ENCODE data around the gene DENND2A.
"Not testable (repeated sequence)": the region's sequence is repeated elsewhere in the genome, so short reads cannot be mapped to it uniquely, and the experiment has no call there.

Gene DENND2A

GRCh38 chr7:140551355-140552239 is 89.0 kb downstream of the DENND2A start:
- TF ChIP-seq JUND (IDR thresholded peaks at IDR 0.05; ENCODE audit: low read depth), result no peak
- DNase-seq (ENCODE audit: low read depth in 1 of 2, low spot score in 1 of 2), result no peak
- in situ Hi-C loops (cut with HindIII; ENCODE audit: low pct_unique_long_range_greater_than_20kb, low sequenced_read_pairs), result no loop called here

GRCh38 chr7:140546947-140547346 is 93.7 kb downstream of the DENND2A start:
- no peak for TF ChIP-seq JUND (IDR thresholded peaks at IDR 0.05; ENCODE audit: low read depth)
- no peak for DNase-seq (ENCODE audit: low read depth in 1 of 2, low spot score in 1 of 2)
- in situ Hi-C loops (cut with HindIII; ENCODE audit: low pct_unique_long_range_greater_than_20kb, low sequenced_read_pairs), result no loop called here

- no peak for DNase-seq (ENCODE audit: low read depth in 1 of 2, low spot score in 1 of 2)
- in situ Hi-C loops (cut with HindIII; ENCODE audit: low pct_unique_long_range_greater_than_20kb, low sequenced_read_pairs), result no loop called here
- no peak for TF ChIP-seq JUND (IDR thresholded peaks at IDR 0.05; ENCODE audit: low read depth)
These were observed 96.2 kb downstream of the DENND2A start for GRCh38 chr7:140544388-140544826.

GRCh38 chr7:140542228-140542603 is 98.4 kb downstream of the DENND2A start:
- TF ChIP-seq JUND (IDR thresholded peaks at IDR 0.05; ENCODE audit: low read depth), result no peak
- in situ Hi-C loops (cut with HindIII; ENCODE audit: low pct_unique_long_range_greater_than_20kb, low sequenced_read_pairs), result no loop called here

GRCh38 chr7:140541513-140542227 is 98.9 kb downstream of the DENND2A start:
- in situ Hi-C loops (cut with HindIII; ENCODE audit: low pct_unique_long_range_greater_than_20kb, low sequenced_read_pairs), result no loop called here
- no peak for TF ChIP-seq JUND (IDR thresholded peaks at IDR 0.05; ENCODE audit: low read depth)
- DNase-seq (ENCODE audit: low read depth in 1 of 2, low spot score in 1 of 2), result no peak

More at GRCh38 chr7:140542228-140542603, 98.4 kb downstream of the DENND2A start:
- DNase-seq (ENCODE audit: low read depth in 1 of 2, low spot score in 1 of 2), result no peak

GRCh38 chr7:140541176-140541512 is 99.5 kb downstream of the DENND2A start:
- in situ Hi-C loops (cut with HindIII; ENCODE audit: low pct_unique_long_range_greater_than_20kb, low sequenced_read_pairs), result no loop called here
- no peak for TF ChIP-seq JUND (IDR thresholded peaks at IDR 0.05; ENCODE audit: low read depth)
- DNase-seq (ENCODE audit: low read depth in 1 of 2, low spot score in 1 of 2), result no peak

- DNase-seq (ENCODE audit: low read depth in 1 of 2, low spot score in 1 of 2), result no peak
- no peak for TF ChIP-seq JUND (IDR thresholded peaks at IDR 0.05; ENCODE audit: low read depth)
- in situ Hi-C loops (cut with HindIII; ENCODE audit: low pct_unique_long_range_greater_than_20kb, low sequenced_read_pairs), result no loop called here
These were observed 100.4 kb downstream of the DENND2A start for GRCh38 chr7:140540136-140540777.

GRCh38 chr7:140539461-140539860 is 101.2 kb downstream of the DENND2A start:
- TF ChIP-seq JUND (IDR thresholded peaks at IDR 0.05; ENCODE audit: low read depth), result no peak
- in situ Hi-C loops (cut with HindIII; ENCODE audit: low pct_unique_long_range_greater_than_20kb, low sequenced_read_pairs), result no loop called here

GRCh38 chr7:140537750-140538482 is 102.7 kb downstream of the DENND2A start:
- TF ChIP-seq JUND (IDR thresholded peaks at IDR 0.05; ENCODE audit: low read depth), result no peak
- no peak for DNase-seq (ENCODE audit: low read depth in 1 of 2, low spot score in 1 of 2)
- in situ Hi-C loops (cut with HindIII; ENCODE audit: low pct_unique_long_range_greater_than_20kb, low sequenced_read_pairs), result no loop called here

More at GRCh38 chr7:140539461-140539860, 101.2 kb downstream of the DENND2A start:
- DNase-seq (ENCODE audit: low read depth in 1 of 2, low spot score in 1 of 2), result no peak

GRCh38 chr7:140534743-140535142 is 105.9 kb downstream of the DENND2A start:
- DNase-seq (ENCODE audit: low read depth in 1 of 2, low spot score in 1 of 2), result no peak
- in situ Hi-C loops (cut with HindIII; ENCODE audit: low pct_unique_long_range_greater_than_20kb, low sequenced_read_pairs), result no loop called here
- TF ChIP-seq JUND (IDR thresholded peaks at IDR 0.05; ENCODE audit: low read depth), result no peak

- in situ Hi-C loops (cut with HindIII; ENCODE audit: low pct_unique_long_range_greater_than_20kb, low sequenced_read_pairs), result no loop called here
- no peak for TF ChIP-seq JUND (IDR thresholded peaks at IDR 0.05; ENCODE audit: low read depth)
- DNase-seq (ENCODE audit: low read depth in 1 of 2, low spot score in 1 of 2), result no peak
These were observed 107.2 kb downstream of the DENND2A start for GRCh38 chr7:140533394-140533872.

- DNase-seq (ENCODE audit: low read depth in 1 of 2, low spot score in 1 of 2); in situ Hi-C loops (cut with HindIII; ENCODE audit: low pct_unique_long_range_greater_than_20kb, low sequenced_read_pairs): not testable (repeated sequence)
These were observed 111.2 kb downstream of the DENND2A start for GRCh38 chr7:140529428-140529827.
